GM12892 (cell line): Measurements from ENCODE around the gene EIF5AL1.
"Not testable (repeated sequence)": the region's sequence is repeated elsewhere in the genome, so short reads cannot be mapped to it uniquely, and the experiment has no call there.

Source experiments
- POLR2A ChIP-seq: IDR thresholded peaks from 2 replicates; pipeline ENCODE4 v1.6.1; 2011; ENCODE audit warnings: low read depth, low read length, control low read depth
- POLR2AphosphoS5 ChIP-seq: IDR thresholded peaks from 2 replicates; pipeline ENCODE4 v1.6.1; 2011; ENCODE audit warnings: low read depth, low read length, control low read depth

GRCh38 chr10:79509934-79510508, 2.3 kb upstream of the EIF5AL1 start:
- TF ChIP-seq POLR2AphosphoS5, POLR2A: not testable (repeated sequence)
